Gastrocnemius medialis (tissue), 4 donors: ENCODE measurements around the gene CLDN25.

ENCODE experiments used
- CTCF ChIP-seq, 5 experiments: fragments of 450-650 bp in 3 of 5; fragments of 200-600 bp in 2 of 5; sonication (generic) in 2 of 5; IDR thresholded peaks in 4 of 5; conservative IDR thresholded peaks in 1 of 5; 1 replicate in 4 of 5; 2 replicates in 1 of 5; pipeline ENCODE4 v1.5.1; 2016 to 2019; ENCODE audit warnings: antibody characterized with exemption in 5 of 5, mild to moderate bottlenecking in 3 of 5, moderate library complexity in 3 of 5
- POLR2A ChIP-seq, 2 donors: fragments of 450-650 bp; IDR thresholded peaks; one replicate each; pipeline ENCODE4 v1.6.1; 2017; ENCODE audit warnings: antibody characterized with exemption in 2 of 2, mild to moderate bottlenecking in 2 of 2, moderate library complexity in 2 of 2

- TF ChIP-seq CTCF (IDR thresholded peaks at IDR 0.05 in 4 of 5, conservative IDR thresholded peaks at IDR 0.05 in 1 of 5) (no peak), POLR2A (IDR thresholded peaks at IDR 0.05) (no peak)
Measured at GRCh38 chr11:113808931-113809330, 29.3 kb downstream of the CLDN25 start.
